A549 (cell line): ENCODE results near the gene PIAS3.

Source experiments
- BCL3 ChIP-seq: fragments of >200 bp; sonication (Bioruptor Twin); formaldehyde crosslinking; IDR thresholded peaks from 3 replicates; pipeline ENCODE4 v1.6.1; 2016
- CHD4 ChIP-seq: fragments of 200-600 bp; sonication (generic); IDR thresholded peaks from 2 replicates; pipeline ENCODE4 v1.6.1; 2016; ENCODE audit warnings: antibody characterized with exemption, mild to moderate bottlenecking, borderline replicate concordance
- CTCF ChIP-seq: fragments of >200 bp; sonication (Bioruptor Twin); formaldehyde crosslinking; IDR thresholded peaks from 3 replicates; pipeline ENCODE4 v1.5.1; 2016
- E2F6 ChIP-seq: IDR thresholded peaks from 2 replicates; pipeline ENCODE4 v1.6.1; 2012; ENCODE audit warnings: low read depth, borderline replicate concordance
- ELK1 ChIP-seq: fragments of 150-350 bp; IDR thresholded peaks from 2 replicates; pipeline ENCODE4 v1.6.1; 2014; ENCODE audit warnings: low read depth, mild to moderate bottlenecking, low read length
- EP300 ChIP-seq, 2 experiments: fragments of >200 bp; sonication (Bioruptor Twin); formaldehyde crosslinking; IDR thresholded peaks; 2 replicates in 1 of 2; 3 replicates in 1 of 2; pipeline ENCODE4 v1.6.1; 2016 to 2017
- ESRRA ChIP-seq: fragments of 150-350 bp; IDR thresholded peaks from 2 replicates; pipeline ENCODE4 v1.6.1; 2014; ENCODE audit warnings: mild to moderate bottlenecking, low read length, borderline replicate concordance
- NR3C1 ChIP-seq: fragments of >200 bp; sonication (Bioruptor Twin); formaldehyde crosslinking; IDR thresholded peaks from 3 replicates; pipeline ENCODE4 v1.6.1; 2017
- POLR2A ChIP-seq: IDR thresholded peaks from 2 replicates; pipeline ENCODE4 v1.6.1; 2012; ENCODE audit warnings: mild to moderate bottlenecking, low read length
- RAD21 ChIP-seq, 2 experiments: fragments of >200 bp in 1 of 2; sonication (Bioruptor Twin) in 1 of 2; formaldehyde crosslinking in 1 of 2; IDR thresholded peaks in 1 of 2; conservative IDR thresholded peaks in 1 of 2; 2 replicates in 1 of 2; 3 replicates in 1 of 2; pipeline ENCODE4 v1.6.1; 2012 to 2018; ENCODE audit warnings: inconsistent platforms in 1 of 2
- REST ChIP-seq: fragments of 200-600 bp; sonication (generic); IDR thresholded peaks from 2 replicates; pipeline ENCODE4 v1.6.1; 2016; ENCODE audit warnings: antibody characterized with exemption, mild to moderate bottlenecking, moderate library complexity
- USF2 ChIP-seq: fragments of 450-650 bp; IDR thresholded peaks from 2 replicates; pipeline ENCODE4 v1.6.1; 2014; ENCODE audit warnings: antibody characterized with exemption
- ZFP36 ChIP-seq: fragments of 450-650 bp; IDR thresholded peaks from 2 replicates; pipeline ENCODE4 v1.6.1; 2014; ENCODE audit warnings: borderline replicate concordance; ENCODE audit not compliant: partially characterized antibody
- TF ChIP-seq, protein P1 (sequence below): IDR thresholded peaks from 2 replicates; pipeline ENCODE4 v1.6.1; 2012

GRCh38 chr1:145804235-145805045 lies 54.4 kb downstream of the PIAS3 start:
- TF ChIP-seq BCL3 (no peak), USF2 (no peak), CTCF (no peak), POLR2A (no peak), CHD4 (no peak), ELK1 (no peak), EP300 (IDR thresholded peaks at IDR 0.05) (no peak), RAD21 (conservative IDR thresholded peaks at IDR 0.05 in 1 of 2, IDR thresholded peaks at IDR 0.05 in 1 of 2) (no peak), REST (no peak), ZFP36 (no peak), E2F6 (no peak), ESRRA (no peak), NR3C1 (no peak)
- TF ChIP-seq, protein P1, sequence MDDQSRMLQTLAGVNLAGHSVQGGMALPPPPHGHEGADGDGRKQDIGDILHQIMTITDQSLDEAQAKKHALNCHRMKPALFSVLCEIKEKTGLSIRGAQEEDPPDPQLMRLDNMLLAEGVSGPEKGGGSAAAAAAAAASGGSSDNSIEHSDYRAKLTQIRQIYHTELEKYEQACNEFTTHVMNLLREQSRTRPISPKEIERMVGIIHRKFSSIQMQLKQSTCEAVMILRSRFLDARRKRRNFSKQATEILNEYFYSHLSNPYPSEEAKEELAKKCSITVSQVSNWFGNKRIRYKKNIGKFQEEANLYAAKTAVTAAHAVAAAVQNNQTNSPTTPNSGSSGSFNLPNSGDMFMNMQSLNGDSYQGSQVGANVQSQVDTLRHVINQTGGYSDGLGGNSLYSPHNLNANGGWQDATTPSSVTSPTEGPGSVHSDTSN, result no peak
